Common myeloid progenitor, CD34-positive (primary cell): ENCODE measurements around the gene POLR2M.

Experiments
- CTCF ChIA-PET: fragments of 350-600 bp; sonication (Branson Sonifier 250); formaldehyde crosslinking; loops from one replicate; lab custom pipeline; 2021; ENCODE audit warnings: antibody characterized with exemption; lab: Charles Lee
- POLR2A ChIA-PET: fragments of 350-600 bp; sonication (Branson Sonifier 250); formaldehyde crosslinking; loops from one replicate; lab custom pipeline; 2021; ENCODE audit warnings: antibody characterized with exemption; lab: Charles Lee
- DNase-seq, 3 donors: peaks; one replicate each; pipeline versions ENCODE4 v3.0.0 to v3.0.0-alpha.2; 2013
- H3K27ac ChIP-seq, 2 experiments: 1 replicate in 1 of 2; 2 replicates in 1 of 2; pipeline ENCODE4 v1.7.0; 2013; ENCODE audit warnings: inconsistent platforms in 2 of 2, low read length in 2 of 2, mild to moderate bottlenecking in 2 of 2, low read depth in 1 of 2, moderate library complexity in 1 of 2; ENCODE audit not compliant: severe bottlenecking in 2 of 2, insufficient read depth in 1 of 2, poor library complexity in 1 of 2
- H3K27me3 ChIP-seq, 5 experiments: replicated peaks in 2 of 5; 1 replicate in 3 of 5; 2 replicates in 2 of 5; pipeline versions ENCODE4 v1.6.1 to v1.7.0; 2013; ENCODE audit warnings: low read length in 4 of 5, mild to moderate bottlenecking in 2 of 5, moderate library complexity in 2 of 5, inconsistent platforms in 1 of 5; ENCODE audit not compliant: insufficient read depth in 5 of 5, control insufficient read depth in 4 of 5
- H3K36me3 ChIP-seq, 4 experiments: 1 replicate in 2 of 4; 2 replicates in 2 of 4; pipeline versions ENCODE4 v1.6.1 to v1.7.0; 2013; ENCODE audit warnings: low read length in 3 of 4, control low read depth in 1 of 4, mild to moderate bottlenecking in 1 of 4; ENCODE audit not compliant: control insufficient read depth in 4 of 4, insufficient read depth in 4 of 4
- H3K4me1 ChIP-seq, 4 experiments: 1 replicate in 3 of 4; 2 replicates in 1 of 4; pipeline versions ENCODE4 v1.6.1 to v1.7.1; 2013; ENCODE audit warnings: low read length in 3 of 4, mild to moderate bottlenecking in 3 of 4, control low read depth in 1 of 4, inconsistent platforms in 1 of 4, moderate library complexity in 1 of 4; ENCODE audit not compliant: control insufficient read depth in 4 of 4, insufficient read depth in 4 of 4; ENCODE audit errors: control extremely low read depth in 1 of 4
- H3K4me3 ChIP-seq, 7 experiments: 1 replicate in 4 of 7; 2 replicates in 3 of 7; pipeline versions ENCODE4 v1.5.1 to v1.7.0; 2013; ENCODE audit warnings: mild to moderate bottlenecking in 7 of 7, low read length in 6 of 7, moderate library complexity in 6 of 7, inconsistent platforms in 2 of 7, low read depth in 2 of 7, control low read depth in 1 of 7; ENCODE audit not compliant: insufficient read depth in 4 of 7, control insufficient read depth in 1 of 7; ENCODE audit errors: extremely low read depth in 1 of 7
- H3K9me3 ChIP-seq, 5 experiments: 1 replicate in 4 of 5; 2 replicates in 1 of 5; pipeline versions ENCODE4 v1.6.1 to v1.7.1; 2013; ENCODE audit warnings: low read length in 4 of 5, mild to moderate bottlenecking in 2 of 5, inconsistent platforms in 1 of 5, low read depth in 1 of 5, moderate library complexity in 1 of 5; ENCODE audit not compliant: control insufficient read depth in 4 of 5, insufficient read depth in 2 of 5; ENCODE audit errors: control extremely low read depth in 1 of 5
- WGBS: methylation state at CpG from one replicate; pipeline ENCODE4 v1.1.5; 2013; ENCODE audit not compliant: insufficient coverage; 5-methylcytosine and 5-hydroxymethylcytosine counted together

POLR2M gene

GRCh38 chr15:57735431-57735830 lies 28.9 kb downstream of the POLR2M start:
- 97% methylated on average over 8 of the region's 8 CpGs for WGBS
- CTCF ChIA-PET: interaction anchor here (0.6 to 5.4 kb wide), 4 partner anchors 8 to 307 kb away, joined by 3 to 29 read pairs (median 4); no protein-coding TSS in a partner anchor

GRCh38 chr15:57735891-57736290 lies 29.4 kb downstream of the POLR2M start:
- no peak for DNase-seq
- ChIA-PET CTCF (interaction anchor here (0.6 to 1.1 kb wide), 3 partner anchors 14 to 307 kb away, joined by 3 to 4 read pairs (median 3); no protein-coding TSS in a partner anchor), POLR2A (no interaction called here)
- 100% methylated on average over 3 of the region's 4 CpGs for WGBS
- Histone ChIP-seq H3K27ac (no peak overlapping the region), H3K36me3 (no peaks in the 10 kb centered on the region), H3K27me3 (no peaks in the 10 kb centered on the region), H3K4me3 (no peak overlapping the region), H3K4me1 (peaks cover 0 to 4% (median 0%) of the 10 kb centered on the region in 4 experiments), H3K9me3 (no peaks in the 10 kb centered on the region)

More at GRCh38 chr15:57735431-57735830, 28.9 kb downstream of the POLR2M start:
- H3K27me3 ChIP-seq: no peaks in the 10 kb centered on the region
- H3K4me3 ChIP-seq: no peak overlapping the region
- H3K36me3 ChIP-seq: no peaks in the 10 kb centered on the region
- H3K4me1 ChIP-seq: peaks cover 0 to 4% (median 0%) of the 10 kb centered on the region in 4 experiments
- no peaks in the 10 kb centered on the region for H3K9me3 ChIP-seq
- DNase-seq: no peak
- H3K27ac ChIP-seq: no peak overlapping the region
- POLR2A ChIA-PET: no interaction called here

- Histone ChIP-seq H3K4me1 (peaks cover 0 to 4% (median 0%) of the 10 kb centered on the region in 4 experiments), H3K27me3 (no peaks in the 10 kb centered on the region), H3K4me3 (no peak overlapping the region), H3K9me3 (no peaks in the 10 kb centered on the region), H3K36me3 (no peaks in the 10 kb centered on the region), H3K27ac (no peak overlapping the region)
- no peak for DNase-seq
- POLR2A ChIA-PET: no interaction called here
- WGBS: 90% methylated on average over 2 of the region's 2 CpGs
- CTCF ChIA-PET: interaction anchor here (1.1 kb wide), 1 partner anchor 95 kb away, joined by 4 read pairs; no protein-coding TSS in a partner anchor
Observed at GRCh38 chr15:57736591-57736990, 30.1 kb downstream of the POLR2M start.

- no peaks in the 10 kb centered on the region for H3K27me3 ChIP-seq
- ChIA-PET POLR2A (no interaction called here), CTCF (interaction anchor here (0.6 kb wide), 1 partner anchor 9 kb away, joined by 4 read pairs; no protein-coding TSS in a partner anchor)
- H3K27ac ChIP-seq: no peak overlapping the region
- DNase-seq: no peak
- H3K9me3 ChIP-seq: no peaks in the 10 kb centered on the region
- H3K36me3 ChIP-seq: no peaks in the 10 kb centered on the region
- H3K4me3 ChIP-seq: no peak overlapping the region
- no CpG with 5 or more reads among the region's 1 CpG for WGBS
- no peaks in the 10 kb centered on the region for H3K4me1 ChIP-seq
Observed at GRCh38 chr15:57738734-57739237, 32.3 kb downstream of the POLR2M start.

GRCh38 chr15:57740048-57740447 lies 33.5 kb downstream of the POLR2M start:
- WGBS: 95% methylated on average over 4 of the region's 4 CpGs
- Histone ChIP-seq H3K27me3 (no peaks in the 10 kb centered on the region), H3K4me3 (no peak overlapping the region), H3K9me3 (no peaks in the 10 kb centered on the region), H3K27ac (no peak overlapping the region), H3K4me1 (peaks cover 0 to 5% (median 0%) of the 10 kb centered on the region in 4 experiments), H3K36me3 (no peaks in the 10 kb centered on the region)
- ChIA-PET CTCF (interaction anchor here (0.8 kb wide), 1 partner anchor 11 kb away, joined by 3 read pairs; no protein-coding TSS in a partner anchor), POLR2A (no interaction called here)
- no peak for DNase-seq

- DNase-seq: no peak
- Histone ChIP-seq H3K4me1 (peaks cover 0 to 5% (median 0%) of the 10 kb centered on the region in 4 experiments), H3K9me3 (no peaks in the 10 kb centered on the region), H3K27ac (no peak overlapping the region), H3K36me3 (no peaks in the 10 kb centered on the region), H3K4me3 (no peak overlapping the region), H3K27me3 (no peaks in the 10 kb centered on the region)
- WGBS: 100% methylated on average over 1 of the region's 3 CpGs
- ChIA-PET CTCF (interaction anchor here (3.9 kb wide), 1 partner anchor 8 kb away, joined by 29 read pairs; no protein-coding TSS in a partner anchor), POLR2A (no interaction called here)
Observed at GRCh38 chr15:57741089-57741488, 34.6 kb downstream of the POLR2M start.

- CTCF ChIA-PET: interaction anchor here (1.1 to 3.9 kb wide), 4 partner anchors 8 to 334 kb away, joined by 3 to 29 read pairs (median 6); no protein-coding TSS in a partner anchor
- POLR2A ChIA-PET: no interaction called here
- peak; percentile 6 to 16 (median 13) for DNase-seq
Observed at GRCh38 chr15:57743424-57743823, 36.9 kb downstream of the POLR2M start.

More at GRCh38 chr15:57743424-57743823, 36.9 kb downstream of the POLR2M start:
- peaks cover 0 to 2% (median 0%) of the 10 kb centered on the region in 5 experiments for H3K27me3 ChIP-seq
- peaks cover 0 to 10% (median 3%) of the 10 kb centered on the region in 4 experiments for H3K4me1 ChIP-seq
- no peaks in the 10 kb centered on the region for H3K9me3 ChIP-seq
- no peak overlapping the region for H3K27ac ChIP-seq
- 95% methylated on average over 4 of the region's 4 CpGs for WGBS
- H3K36me3 ChIP-seq: no peaks in the 10 kb centered on the region
- H3K4me3 ChIP-seq: no peak overlapping the region
